Prostate gland (tissue), 2 donors: Measurements from ENCODE around the gene COQ10B.

Experiments used
- CTCF ChIP-seq, 4 experiments: fragments of 200-600 bp in 2 of 4; fragments of 450-650 bp in 2 of 4; sonication (generic) in 2 of 4; IDR thresholded peaks; 1 replicate in 3 of 4; 2 replicates in 1 of 4; pipeline ENCODE4 v1.5.1; 2016 to 2019; ENCODE audit warnings: antibody characterized with exemption in 4 of 4, mild to moderate bottlenecking in 2 of 4, moderate library complexity in 2 of 4
- POLR2A ChIP-seq: fragments of 450-650 bp; IDR thresholded peaks from one replicate; pipeline ENCODE4 v1.6.1; 2016; ENCODE audit warnings: antibody characterized with exemption, mild to moderate bottlenecking
- POLR2AphosphoS5 ChIP-seq: sonication (generic); formaldehyde crosslinking; IDR thresholded peaks from one replicate; pipeline ENCODE4 v1.6.1; 2017; ENCODE audit warnings: antibody characterized with exemption

GRCh38 chr2:197499594-197500502, 46.5 kb downstream of the COQ10B start, which contains the start of the genes HSPD1 and HSPE1:
- TF ChIP-seq POLR2AphosphoS5 (peak; percentile 99), CTCF (IDR thresholded peaks at IDR 0.05) (peak in 2 of 4 experiments; percentile 18 to 47), POLR2A (peak; percentile 99)
